HepG2 (cell line): ENCODE results near the gene TRPM6.

Experiments used
- BRCA1 ChIP-seq: sonication (generic); formaldehyde crosslinking; IDR thresholded peaks from 2 replicates; pipeline ENCODE4 v1.4.0; 2020; ENCODE audit warnings: missing genetic modification reagents
- CTCF ChIP-seq: sonication (generic); formaldehyde crosslinking; IDR thresholded peaks from 2 replicates; pipeline ENCODE4 v1.5.0; 2020; ENCODE audit warnings: mild to moderate bottlenecking, missing genetic modification reagents, moderate library complexity
- PBX2 ChIP-seq: IDR thresholded peaks from 2 replicates; pipeline ENCODE4 v1.6.1; 2016; ENCODE audit warnings: control low read depth
- RERE ChIP-seq: IDR thresholded peaks from 2 replicates; pipeline ENCODE4 v1.6.1; 2016; ENCODE audit warnings: low read depth, missing genetic modification reagents, missing compliant biosample characterization
- SOX6 ChIP-seq, 2 experiments: fragments of 450-650 bp in 1 of 2; sonication (generic) in 1 of 2; formaldehyde crosslinking in 1 of 2; IDR thresholded peaks; 2 replicates each; pipeline versions ENCODE4 v1.4.0 to v1.6.1; 2017 to 2020; ENCODE audit warnings: antibody characterized with exemption in 1 of 2, mild to moderate bottlenecking in 1 of 2, missing genetic modification reagents in 1 of 2

GRCh38 chr9:74674077-74674476 lies 213.6 kb downstream of the TRPM6 start:
- TF ChIP-seq SOX6 (IDR thresholded peaks at IDR 0.05) (no peak), SOX6 (CRISPR knock-in tag; IDR thresholded peaks at IDR 0.05) (no peak), CTCF (no peak), RERE (CRISPR knock-in tag) (no peak), PBX2 (CRISPR knock-in tag) (no peak), BRCA1 (CRISPR knock-in tag) (no peak)
